Measurements from ENCODE around the gene EGFLAM. TPM values are rescaled to one million over a fixed set of nuclear protein-coding genes. Genes with fewer than 3 reads are reported as not detected.

Gene EGFLAM
- total and polyA plus RNA-seq, 2 donors (not counting 3 experiments of a cell fraction or from before 2014, with no cell fraction given): 1.2 to 2.7 TPM

- intact Hi-C loops (cut with micrococcal nuclease) (no loop called here), dilution Hi-C loops (cut with MboI; ENCODE audit: extremely low pct_ligation_motif_present, low sequenced_read_pairs) (no loop called here)
- no peaks in the 10 kb centered on the region for H3K36me3 ChIP-seq (ENCODE audit: control insufficient read depth in 2 of 2, extremely low read depth in 1 of 2, insufficient read depth in 2 of 2, low read length in 2 of 2)
- H3K4me1 ChIP-seq (ENCODE audit: control insufficient read depth, extremely low read depth, insufficient read depth, low read length): peaks cover 11% of the 10 kb centered on the region
- FAIRE-seq: no peak
- no peak for TF ChIP-seq MYC (IDR thresholded peaks at IDR 0.05; ENCODE audit: low read depth, low read length)
- no peak for TF ChIP-seq POLR2AphosphoS5 (IDR thresholded peaks at IDR 0.05; ENCODE audit: insufficient read depth, low read depth, low read length)
- no peak for DNase-seq (ENCODE audit: low read depth, low spot score)
- no peaks in the 10 kb centered on the region for H4K20me1 ChIP-seq (replicated peaks; ENCODE audit: control insufficient read depth, extremely low read depth, insufficient read depth, low read length)
- H3K9ac ChIP-seq (replicated peaks; ENCODE audit: extremely low read depth, insufficient read depth, low read length): no peak overlapping the region
- H3K4me3 ChIP-seq (replicated peaks in 1 of 3; ENCODE audit: insufficient read depth in 1 of 3, low read depth in 1 of 3, low read length in 3 of 3): no peak overlapping the region
- H3K9me3 ChIP-seq (replicated peaks; ENCODE audit: control insufficient read depth, insufficient read depth, low read length): no peaks in the 10 kb centered on the region
- CTCF ChIA-PET: interaction anchor here (2.0 to 10.8 kb wide), 2 partner anchors 35 to 391 kb away, joined by 10 to 219 read pairs; no protein-coding TSS in a partner anchor
- no peak overlapping the region for H3K4me2 ChIP-seq (ENCODE audit: insufficient read depth, low read length)
- H2AFZ ChIP-seq (ENCODE audit: low read depth, low read length): no peak overlapping the region
- H3K9me1 ChIP-seq (replicated peaks; ENCODE audit: control insufficient read depth, extremely low read depth, insufficient read depth, low read length): no peaks in the 10 kb centered on the region
- BruUV-seq (replicated peaks): no TSS peak
- H3K27ac ChIP-seq (ENCODE audit: insufficient read depth, low read depth, low read length): no peak overlapping the region
- POLR2A ChIA-PET: no interaction called here
- no peaks in the 10 kb centered on the region for H3K27me3 ChIP-seq (ENCODE audit: control insufficient read depth in 2 of 2, insufficient read depth in 2 of 2, low read length in 2 of 2)
- H3K79me2 ChIP-seq (ENCODE audit: control insufficient read depth, insufficient read depth, low read length): no peaks in the 10 kb centered on the region
Observed at GRCh38 chr5:38417658-38418017, 159.3 kb downstream of the EGFLAM start.

- H4K20me1 ChIP-seq (replicated peaks; ENCODE audit: control insufficient read depth, extremely low read depth, insufficient read depth, low read length): no peaks in the 10 kb centered on the region
- intact Hi-C loops (cut with micrococcal nuclease): loop anchor here (1.0 to 2.0 kb wide), 8 partner anchors 13 to 502 kb away; no protein-coding TSS in a partner anchor
- no peaks in the 10 kb centered on the region for H3K9me1 ChIP-seq (replicated peaks; ENCODE audit: control insufficient read depth, extremely low read depth, insufficient read depth, low read length)
- H3K9me3 ChIP-seq (replicated peaks; ENCODE audit: control insufficient read depth, insufficient read depth, low read length): no peaks in the 10 kb centered on the region
- no peaks in the 10 kb centered on the region for H3K36me3 ChIP-seq (ENCODE audit: control insufficient read depth in 2 of 2, extremely low read depth in 1 of 2, insufficient read depth in 2 of 2, low read length in 2 of 2)
- TF ChIP-seq EZH2 (IDR thresholded peaks at IDR 0.05; ENCODE audit: borderline replicate concordance, low read depth, low read length, severe bottlenecking): no peak
- no peak for TF ChIP-seq CTCF (IDR thresholded peaks at IDR 0.05; ENCODE audit: extremely low read depth in 1 of 2, insufficient read depth in 1 of 2, low read depth in 1 of 2, low read length in 2 of 2)
- TF ChIP-seq FOS (IDR thresholded peaks at IDR 0.05; ENCODE audit: borderline replicate concordance, insufficient read depth, low read length): no peak
- no peak for TF ChIP-seq JUN (IDR thresholded peaks at IDR 0.05; ENCODE audit: borderline replicate concordance, insufficient read depth, insufficient read length, low read depth)
- no peak for TF ChIP-seq MYC (IDR thresholded peaks at IDR 0.05; ENCODE audit: low read depth, low read length)
- TF ChIP-seq POLR2A (IDR thresholded peaks at IDR 0.05; ENCODE audit: low read depth, low read length): no peak
- TF ChIP-seq MAX (IDR thresholded peaks at IDR 0.05; ENCODE audit: insufficient read depth, insufficient read length): no peak
- no peak for TF ChIP-seq GATA2 (IDR thresholded peaks at IDR 0.05; ENCODE audit: insufficient read depth, insufficient read length, low read depth, low read length)
- no peak for TF ChIP-seq POLR2AphosphoS5 (IDR thresholded peaks at IDR 0.05; ENCODE audit: insufficient read depth, low read depth, low read length)
- H3K4me3 ChIP-seq (replicated peaks in 1 of 3; ENCODE audit: insufficient read depth in 1 of 3, low read depth in 1 of 3, low read length in 3 of 3): no peak overlapping the region
- CTCF ChIA-PET: interaction anchor here (0.8 to 10.8 kb wide), 53 partner anchors 9 to 502 kb away, joined by 3 to 219 read pairs (median 5); partner anchors contain the start of gene LIFR
- no peak overlapping the region for H3K27ac ChIP-seq (ENCODE audit: insufficient read depth, low read depth, low read length)
- peaks cover 11% of the 10 kb centered on the region for H3K4me1 ChIP-seq (ENCODE audit: control insufficient read depth, extremely low read depth, insufficient read depth, low read length)
- H3K9ac ChIP-seq (replicated peaks; ENCODE audit: extremely low read depth, insufficient read depth, low read length): no peak overlapping the region
- dilution Hi-C loops (cut with MboI; ENCODE audit: extremely low pct_ligation_motif_present, low sequenced_read_pairs): no loop called here
- FAIRE-seq (no peak), DNase-seq (ENCODE audit: low read depth, low spot score) (no peak)
- no peaks in the 10 kb centered on the region for H3K79me2 ChIP-seq (ENCODE audit: control insufficient read depth, insufficient read depth, low read length)
- POLR2A ChIA-PET: interaction anchor here (1.0 kb wide), 1 partner anchor 389 kb away, joined by 3 read pairs; no protein-coding TSS in a partner anchor
- H3K4me2 ChIP-seq (ENCODE audit: insufficient read depth, low read length): no peak overlapping the region
- BruUV-seq (replicated peaks): no TSS peak
- H2AFZ ChIP-seq (ENCODE audit: low read depth, low read length): no peak overlapping the region
- no peaks in the 10 kb centered on the region for H3K27me3 ChIP-seq (ENCODE audit: control insufficient read depth in 2 of 2, insufficient read depth in 2 of 2, low read length in 2 of 2)
Observed at GRCh38 chr5:38420246-38420645, 161.9 kb downstream of the EGFLAM start.
